Activated T-cell treated with anti-CD3 and anti-CD28 coated beads for 4 hours (primary cell): ENCODE measurements around the gene ZBTB48.
"Not testable (repeated sequence)": the region's sequence is repeated elsewhere in the genome, so short reads cannot be mapped to it uniquely, and the experiment has no call there.

Experiments
- DNase-seq: peaks from one replicate; pipeline ENCODE4 v3.0.0-alpha.2; 2020

The ZBTB48 gene

GRCh38 chr1:6579374-6580118 is at the start of gene ZBTB48:
TSS of gene ZBTB48 (plus strand) at chr1:6579994. CDS start at chr1:6580610, 616 bp downstream.
- peak; percentile 95 for DNase-seq

GRCh38 chr1:6530504-6531160 is 49.2 kb upstream of the ZBTB48 start:
- no peak for DNase-seq

- no peak for DNase-seq
These were observed 47.8 kb upstream of the ZBTB48 start for GRCh38 chr1:6531996-6532395.

GRCh38 chr1:6534248-6534822 is 45.5 kb upstream of the ZBTB48 start:
- DNase-seq: no peak

- no peak for DNase-seq
These were observed 44.6 kb upstream of the ZBTB48 start for GRCh38 chr1:6535214-6535613.

- no peak for DNase-seq
These were observed 43.5 kb upstream of the ZBTB48 start for GRCh38 chr1:6536291-6536690.

- no peak for DNase-seq
These were observed 40.8 kb upstream of the ZBTB48 start for GRCh38 chr1:6538956-6539355.

GRCh38 chr1:6544831-6545230 is 35.0 kb upstream of the ZBTB48 start:
- no peak for DNase-seq

GRCh38 chr1:6545276-6546112 is 34.3 kb upstream of the ZBTB48 start:
- no peak for DNase-seq

GRCh38 chr1:6546326-6546725 is 33.5 kb upstream of the ZBTB48 start:
- DNase-seq: no peak

- no peak for DNase-seq
These were observed 32.5 kb upstream of the ZBTB48 start for GRCh38 chr1:6547301-6547700.

GRCh38 chr1:6554031-6554906 is 25.5 kb upstream of the ZBTB48 start, which contains the start of gene NOL9:
TSS of gene NOL9 (minus strand) at chr1:6554513. CDS start at chr1:6554502, 11 bp downstream.
- DNase-seq: peak; percentile 92

GRCh38 chr1:6554907-6555778 is 24.7 kb upstream of the ZBTB48 start, which contains the start of gene TAS1R1:
TSS of gene TAS1R1 (plus strand) at chr1:6555307. CDS start at chr1:6555374, 67 bp downstream.
- no peak for DNase-seq

- no peak for DNase-seq
These were observed 22.2 kb upstream of the ZBTB48 start for GRCh38 chr1:6557597-6557996.

GRCh38 chr1:6559161-6559560 is 20.6 kb upstream of the ZBTB48 start:
- DNase-seq: not testable (repeated sequence)

GRCh38 chr1:6560267-6560666 is 19.5 kb upstream of the ZBTB48 start:
- DNase-seq: no peak

GRCh38 chr1:6569033-6569432 is 10.8 kb upstream of the ZBTB48 start:
- no peak for DNase-seq

- no peak for DNase-seq
These were observed 9.7 kb upstream of the ZBTB48 start for GRCh38 chr1:6570100-6570499.

- DNase-seq: no peak
These were observed 8.8 kb upstream of the ZBTB48 start for GRCh38 chr1:6570987-6571386.

- DNase-seq: no peak
These were observed 7.0 kb upstream of the ZBTB48 start for GRCh38 chr1:6572653-6573383.
